GM03348 (cell line): ENCODE results near the gene ALKBH4.
"Not testable (repeated sequence)": the region's sequence is repeated elsewhere in the genome, so short reads cannot be mapped to it uniquely, and the experiment has no call there.

Experiments used
- DNase-seq: peaks from one replicate; pipeline ENCODE4 v3.0.0; 2012; ENCODE audit warnings: low spot score

Gene ALKBH4, protein sequence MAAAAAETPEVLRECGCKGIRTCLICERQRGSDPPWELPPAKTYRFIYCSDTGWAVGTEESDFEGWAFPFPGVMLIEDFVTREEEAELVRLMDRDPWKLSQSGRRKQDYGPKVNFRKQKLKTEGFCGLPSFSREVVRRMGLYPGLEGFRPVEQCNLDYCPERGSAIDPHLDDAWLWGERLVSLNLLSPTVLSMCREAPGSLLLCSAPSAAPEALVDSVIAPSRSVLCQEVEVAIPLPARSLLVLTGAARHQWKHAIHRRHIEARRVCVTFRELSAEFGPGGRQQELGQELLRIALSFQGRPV

DNA sequence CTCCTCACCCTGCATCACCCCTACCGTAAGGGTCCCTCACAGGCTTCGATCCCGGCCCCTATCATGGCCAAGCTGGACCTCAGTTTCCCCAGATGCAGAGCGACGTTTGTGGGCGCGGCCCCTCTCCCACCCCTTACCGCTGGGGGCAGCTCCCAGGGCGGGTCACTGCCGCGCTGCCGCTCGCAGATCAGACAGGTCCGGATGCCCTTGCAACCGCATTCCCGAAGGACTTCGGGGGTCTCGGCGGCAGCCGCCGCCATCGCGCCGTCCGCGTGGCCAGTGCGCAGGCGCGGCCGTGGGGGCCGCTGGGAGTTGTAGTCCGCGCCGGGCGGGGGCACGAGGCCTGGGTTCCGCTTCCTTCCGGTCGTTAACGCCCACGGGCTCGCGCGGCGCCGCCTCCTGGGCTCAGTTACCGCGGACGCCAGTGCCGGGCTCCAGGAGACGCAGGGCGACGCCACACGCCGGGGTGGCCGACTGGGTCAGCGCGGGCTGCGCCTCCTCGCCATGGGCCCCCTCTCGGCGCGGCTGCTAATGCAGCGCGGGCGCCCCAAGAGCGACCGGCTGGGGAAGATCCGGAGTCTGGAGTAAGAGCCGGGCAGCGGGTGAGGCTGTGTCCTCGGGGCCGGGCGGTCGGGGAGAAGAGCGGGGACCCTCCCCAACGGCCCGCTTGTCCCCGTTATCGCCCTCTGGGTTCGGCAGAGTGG is at the start of gene ALKBH4, which contains the start of gene LRWD1:
Gene ALKBH4 (minus strand): TSS at position 287 of the 704 bp plus-strand sequence. CDS start 27 bp downstream, at position 260.
Gene LRWD1 (plus strand): TSS at position 408 of the 704 bp plus-strand sequence. CDS start 97 bp downstream, at position 505.
- DNase-seq = peak; percentile 100

DNA sequence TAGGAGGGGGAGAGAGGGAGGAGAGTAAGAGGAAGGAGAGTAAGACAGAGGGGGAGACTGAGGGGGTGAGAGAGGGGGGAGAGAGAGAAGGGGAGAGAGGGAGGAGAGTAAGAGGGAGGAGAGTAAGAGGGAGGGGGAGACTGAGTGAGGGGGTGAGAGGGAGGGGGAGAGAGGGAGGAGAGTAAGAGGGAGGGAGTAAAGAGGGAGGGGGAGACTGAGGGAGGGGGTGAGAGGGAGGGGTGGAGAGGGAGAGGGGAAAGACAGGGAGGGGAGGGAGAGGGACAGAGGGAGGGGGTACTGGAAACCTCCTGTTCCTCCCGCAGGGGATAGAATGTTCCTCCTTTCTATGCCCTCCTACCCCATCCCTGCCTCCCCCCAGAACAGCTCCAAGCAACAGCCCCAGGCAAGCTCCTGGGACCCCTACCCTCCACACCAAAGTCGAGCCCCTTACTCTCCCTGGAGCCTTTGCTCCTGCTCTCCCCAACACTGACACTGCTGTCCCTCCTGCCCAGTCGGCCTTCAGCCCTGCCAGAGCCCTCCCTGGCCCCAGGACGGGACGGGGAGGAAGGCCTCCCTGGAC is 48.1 kb upstream of the ALKBH4 start:
- DNase-seq = not testable (repeated sequence)

DNA sequence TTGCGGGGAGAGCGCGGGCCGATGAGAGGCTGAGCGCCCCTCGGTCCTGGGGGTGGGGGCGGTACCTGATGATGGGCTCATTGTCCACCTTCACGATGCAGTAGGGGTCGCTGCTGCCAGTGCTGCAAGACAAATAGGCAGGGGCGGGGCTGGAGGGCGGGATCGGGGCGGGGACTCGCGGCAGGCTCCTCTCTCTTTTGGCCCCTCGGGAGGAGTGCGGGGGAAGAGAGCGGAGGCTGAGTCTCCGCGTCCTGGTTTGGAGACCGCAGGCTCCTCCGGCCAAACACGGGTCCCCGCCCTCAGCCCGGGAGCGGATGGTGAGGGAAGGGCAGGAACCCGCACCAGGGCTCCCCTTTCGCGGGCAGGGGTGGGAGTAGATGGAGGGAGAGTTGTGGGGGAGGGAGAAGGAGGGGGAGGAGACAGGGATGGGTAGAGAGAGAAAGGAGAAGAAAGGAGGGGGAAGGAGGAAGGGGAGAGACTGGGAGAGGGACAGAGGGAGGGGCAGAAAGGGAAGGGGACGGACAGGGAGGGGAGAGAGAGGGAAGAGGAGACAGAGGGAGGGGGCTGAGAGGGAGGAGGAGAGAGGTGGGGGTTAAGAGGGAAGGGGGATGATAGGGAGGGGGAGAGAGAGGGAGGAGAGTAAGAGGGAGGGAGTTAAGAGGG is 47.3 kb upstream of the ALKBH4 start:
- DNase-seq = not testable (repeated sequence)

DNA sequence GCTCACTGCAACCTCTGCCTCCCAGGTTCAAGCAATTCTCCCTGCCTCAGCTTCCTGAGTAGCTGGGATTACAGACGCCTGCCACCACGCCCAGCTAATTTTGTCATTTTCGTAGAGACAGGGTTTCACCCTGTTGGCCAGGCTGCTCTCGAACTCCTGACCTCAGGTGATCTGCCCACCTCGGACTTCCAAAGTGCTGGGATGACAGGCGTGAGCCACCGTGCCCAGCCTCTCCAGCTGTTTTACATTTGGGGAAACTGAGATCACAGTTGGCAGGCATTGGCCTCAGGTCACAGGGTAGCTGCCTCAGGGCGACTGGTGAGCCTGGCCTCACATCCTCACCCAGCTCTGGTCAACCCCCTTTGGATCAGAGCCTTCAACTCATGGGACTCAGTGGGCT is 45.9 kb upstream of the ALKBH4 start:
- DNase-seq = not testable (repeated sequence)

DNA sequence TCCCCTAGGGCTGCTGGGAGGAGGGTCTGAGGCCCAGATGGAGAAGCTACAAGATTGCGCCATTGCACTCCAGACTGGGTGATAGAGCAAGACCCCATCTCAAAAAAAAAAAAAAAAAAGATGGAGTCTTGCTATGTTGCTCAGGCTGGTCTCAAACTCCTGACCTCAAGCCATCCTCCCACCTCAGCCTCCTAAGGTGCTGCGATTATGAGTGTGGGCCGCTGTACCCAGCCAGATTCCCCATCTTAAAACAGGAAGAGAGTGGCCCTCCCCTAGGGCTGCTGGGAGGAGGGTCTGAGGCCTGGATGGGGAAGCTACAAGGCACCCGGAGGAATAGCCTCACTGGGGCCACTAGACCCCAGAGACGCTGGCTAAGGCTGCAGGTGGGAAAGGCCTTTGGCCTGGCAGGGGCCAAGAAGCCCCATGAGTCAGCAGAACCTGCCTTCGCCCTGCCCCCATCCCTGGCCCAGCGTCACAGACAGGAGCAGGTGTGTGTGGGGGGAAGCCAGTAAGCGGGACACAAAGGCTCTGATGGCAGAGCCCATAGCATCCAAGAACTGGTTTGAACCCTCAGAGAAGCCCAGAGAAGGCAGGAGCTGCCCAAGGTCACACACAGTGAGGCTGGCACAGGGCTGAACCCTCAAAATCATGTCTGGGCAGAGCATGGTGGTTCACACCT is 42.9 kb upstream of the ALKBH4 start:
- not testable (repeated sequence) for DNase-seq

DNA sequence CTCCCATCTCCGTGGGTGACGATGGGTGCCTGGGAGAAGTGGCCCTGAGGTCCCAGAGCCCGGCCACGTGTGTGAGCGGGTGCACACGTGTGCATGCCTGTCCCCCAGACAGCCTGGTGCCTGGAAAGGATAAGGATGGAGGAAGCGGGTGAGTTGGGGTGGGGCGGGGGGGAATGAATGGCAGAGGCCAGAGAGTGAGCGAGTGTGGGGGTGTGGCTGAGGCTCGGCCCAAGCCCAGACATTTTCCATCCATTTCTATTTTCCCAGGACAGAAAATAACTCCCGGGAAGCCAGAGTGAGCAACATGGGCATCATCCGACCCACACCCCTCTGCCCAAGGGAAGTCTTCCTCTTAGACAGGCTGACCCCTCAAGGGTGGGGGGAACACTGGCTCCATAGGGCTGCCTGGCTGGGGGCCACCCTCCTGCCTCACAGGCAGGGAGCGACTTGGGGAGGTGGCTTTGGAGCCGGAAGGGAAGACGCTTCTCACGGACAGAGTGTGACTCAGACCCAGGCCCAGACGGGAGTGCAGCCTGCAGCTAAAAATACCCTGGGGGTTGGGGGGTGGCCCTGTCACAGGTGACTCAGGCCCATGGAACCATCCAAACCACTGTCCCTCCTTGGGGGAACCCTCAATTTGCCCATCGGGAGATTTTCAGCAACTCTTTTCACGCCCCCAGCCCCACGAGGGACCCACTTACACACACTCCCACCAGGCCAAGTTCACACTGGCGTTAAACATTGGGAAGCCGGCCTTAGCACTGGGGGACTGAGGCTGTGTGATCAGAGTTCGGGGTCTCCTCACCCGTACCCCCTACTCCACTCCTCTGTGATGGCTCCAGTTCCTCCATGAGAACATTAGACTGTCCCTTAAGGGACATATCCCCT is 40.9 kb upstream of the ALKBH4 start:
- DNase-seq = not testable (repeated sequence)

DNA sequence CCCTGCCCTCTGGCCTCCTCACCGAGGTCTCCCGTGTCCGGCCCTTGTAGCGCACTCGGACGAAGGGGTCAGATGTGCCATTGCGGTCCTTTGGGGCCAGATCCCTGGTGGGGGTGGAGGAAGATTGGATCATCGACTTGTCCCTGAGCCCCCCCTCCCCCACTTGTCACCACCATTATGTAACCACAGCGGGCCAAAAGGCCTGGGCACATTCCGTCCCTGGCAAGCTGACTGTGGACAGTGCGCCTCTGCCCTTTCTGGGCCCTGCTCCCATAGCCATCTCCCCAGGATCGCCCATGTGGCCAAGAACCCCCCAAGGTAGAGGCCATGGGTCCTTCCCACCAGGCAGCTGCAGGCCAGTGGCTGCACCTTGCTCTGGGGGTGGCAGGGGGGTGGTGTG is 38.5 kb upstream of the ALKBH4 start:
- DNase-seq = not testable (repeated sequence)

DNA sequence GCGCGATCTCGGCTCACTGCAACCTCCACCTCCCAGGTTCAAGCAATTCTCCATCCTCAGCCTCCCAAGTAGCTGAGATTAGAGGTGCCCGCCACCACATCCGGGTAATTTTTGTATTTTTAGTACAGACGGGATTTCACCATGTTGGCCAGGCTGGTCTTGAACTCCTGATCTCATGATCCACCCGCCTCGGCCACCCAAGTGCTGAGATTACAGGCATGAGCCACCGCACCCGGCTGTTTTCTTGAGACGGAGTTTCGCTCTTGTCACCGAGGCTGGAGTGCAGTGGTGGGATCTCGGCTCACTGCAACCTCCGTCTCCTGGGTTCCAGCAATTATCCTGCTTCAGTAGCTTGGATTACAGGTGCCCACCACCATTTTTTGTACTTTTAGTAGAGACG is 33.7 kb upstream of the ALKBH4 start:
- not testable (repeated sequence) for DNase-seq

DNA sequence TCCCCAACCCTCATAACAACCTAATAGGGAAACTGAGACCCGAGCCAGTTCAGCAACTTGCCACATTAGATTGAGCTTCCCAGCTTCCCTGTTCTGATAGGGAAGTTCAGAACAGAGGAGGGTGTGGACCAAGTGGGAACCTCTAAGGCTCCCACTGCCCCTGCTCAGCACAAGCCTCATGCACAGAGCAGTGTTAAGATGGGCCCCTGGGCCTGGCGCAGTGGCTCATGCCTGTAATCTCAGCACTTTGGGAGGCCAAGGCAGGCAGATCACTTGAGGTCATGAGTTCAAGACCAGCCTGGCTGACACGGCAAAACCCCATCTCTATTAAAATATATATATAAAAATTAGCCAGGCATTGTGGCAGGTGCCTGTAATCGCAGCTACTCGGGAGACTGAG is 32.6 kb upstream of the ALKBH4 start:
- DNase-seq = not testable (repeated sequence)

DNA sequence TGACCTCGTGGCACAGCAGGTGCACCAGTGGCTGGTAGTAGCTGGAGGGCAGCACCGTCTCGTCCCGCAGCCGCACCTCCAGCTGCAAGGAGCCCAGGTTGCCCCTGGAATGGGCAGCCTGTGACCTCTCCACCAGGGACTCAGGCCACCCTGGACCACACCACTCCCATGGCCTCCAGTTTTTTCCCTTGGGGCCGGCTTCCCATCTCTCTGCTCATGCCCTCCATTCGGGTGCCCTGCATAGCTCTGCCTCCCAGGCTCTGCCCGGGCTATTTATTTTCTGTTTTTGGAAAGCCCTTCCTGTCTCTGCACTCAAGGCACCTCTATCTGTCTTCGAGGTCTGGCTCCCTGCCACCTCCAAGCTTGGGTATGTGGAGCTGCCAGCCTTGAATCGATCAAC is 32.2 kb upstream of the ALKBH4 start:
- not testable (repeated sequence) for DNase-seq

DNA sequence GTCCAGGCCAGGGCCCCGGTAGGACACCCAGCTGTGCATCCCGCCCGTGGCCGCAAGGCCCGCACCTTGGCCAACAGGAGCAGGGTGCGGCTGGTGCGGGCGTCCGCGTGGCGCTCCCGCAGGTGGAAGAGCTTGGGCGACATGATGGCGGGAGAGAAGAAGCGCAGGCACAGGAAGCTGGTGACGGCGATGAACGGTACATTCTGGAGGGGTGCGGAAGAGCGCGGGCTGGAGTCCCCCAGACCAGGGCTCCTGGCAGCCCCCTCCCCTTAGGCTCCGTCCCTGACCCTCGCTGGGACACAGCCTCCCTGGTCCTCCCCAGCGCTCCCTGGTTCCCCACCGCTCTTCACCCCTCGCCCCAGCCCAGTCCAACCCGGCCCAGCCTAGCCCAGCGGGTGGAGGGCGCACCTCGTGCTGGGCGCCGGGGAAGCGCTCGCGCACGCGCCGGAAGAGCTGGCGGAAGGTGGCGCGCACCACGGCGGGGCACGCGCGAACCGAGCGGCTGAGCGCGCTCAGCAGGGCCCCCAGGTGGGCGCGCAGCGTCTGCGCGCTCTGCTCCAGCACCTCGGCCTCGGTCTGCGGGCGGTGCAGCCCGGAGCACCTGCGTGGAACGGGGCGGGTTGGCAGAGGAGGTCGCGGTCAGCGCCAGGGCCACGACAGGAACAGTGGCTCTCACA is 29.9 kb upstream of the ALKBH4 start:
- not testable (repeated sequence) for DNase-seq

DNA sequence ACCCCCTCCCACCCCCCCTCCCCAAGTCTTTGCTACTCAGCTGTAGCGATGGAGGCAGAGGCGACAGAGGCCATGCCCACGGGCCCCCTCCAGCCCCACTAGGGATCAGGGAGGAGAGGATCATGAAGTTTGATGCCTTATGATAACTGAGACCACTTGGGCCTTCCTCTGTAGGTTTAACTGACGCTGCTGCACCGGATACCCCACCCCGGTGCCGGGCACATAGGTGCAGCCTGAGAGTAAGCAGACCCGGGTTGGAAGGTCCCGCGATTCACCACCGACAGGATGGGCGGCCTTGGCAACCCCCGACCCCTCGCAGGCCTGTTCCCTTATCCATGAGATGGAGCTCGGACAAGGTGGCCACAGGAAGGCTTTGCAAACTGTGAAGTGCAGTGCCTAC is 29.4 kb upstream of the ALKBH4 start:
- DNase-seq = not testable (repeated sequence)

DNA sequence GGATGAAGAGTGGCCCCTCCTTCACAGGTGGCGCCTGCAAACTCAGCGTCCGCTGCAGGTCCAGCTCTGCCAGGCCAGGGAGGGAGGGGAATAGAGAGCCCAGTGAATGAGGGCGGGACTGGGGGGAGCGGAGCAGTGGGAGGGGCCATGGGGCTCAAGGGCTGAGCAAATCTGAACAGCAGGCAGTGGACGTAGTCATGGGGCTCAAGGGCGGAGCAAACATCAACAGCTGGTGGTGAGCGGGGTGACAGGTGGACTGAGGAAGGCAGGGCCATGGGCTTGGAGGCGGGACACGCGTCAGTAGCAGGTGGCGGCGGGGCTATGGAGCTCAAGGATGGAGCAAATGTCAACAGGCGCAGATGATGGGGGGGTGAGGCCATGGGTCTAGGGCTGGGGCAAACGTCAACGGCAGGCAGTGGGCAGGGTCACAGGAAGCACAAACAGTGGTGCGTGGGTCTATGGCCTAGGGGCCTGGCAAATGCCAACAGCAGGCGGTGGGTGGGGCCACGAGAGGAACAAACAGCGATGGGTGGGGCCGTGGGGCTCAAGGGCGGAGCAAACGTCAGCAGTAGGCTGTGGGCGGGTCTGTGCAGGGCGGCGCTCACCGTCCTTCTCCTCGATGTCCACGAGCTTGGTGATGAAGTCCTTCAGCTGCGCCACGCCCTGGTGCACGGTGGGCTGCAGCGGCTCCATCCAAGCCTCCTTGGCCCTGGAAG is 28.7 kb upstream of the ALKBH4 start:
- DNase-seq = not testable (repeated sequence)

DNA sequence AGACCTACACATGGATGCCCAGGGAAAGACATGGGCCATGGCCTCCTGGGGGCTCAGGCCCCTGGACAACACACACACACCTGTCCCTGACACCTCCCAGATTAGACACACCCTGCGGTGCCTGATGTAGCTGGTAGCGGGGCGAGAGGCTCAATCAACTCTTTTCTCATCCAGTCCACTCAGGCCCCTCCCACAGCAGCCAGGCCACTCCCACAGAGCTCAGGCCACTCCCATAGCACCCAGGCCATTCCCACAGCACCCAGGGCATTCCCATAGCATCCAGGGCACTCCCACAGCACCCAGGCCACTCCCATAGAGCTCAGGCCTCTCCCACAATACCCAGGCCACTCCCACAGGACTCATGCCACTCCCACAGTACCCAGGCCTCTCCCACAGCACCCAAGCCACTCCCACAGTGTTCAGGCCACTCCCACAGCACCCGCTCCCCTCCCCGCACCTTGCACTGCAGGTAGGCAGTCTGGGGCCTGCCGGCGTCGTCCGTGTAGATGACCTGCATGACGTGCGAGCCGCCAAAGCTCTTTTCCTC is 25.9 kb upstream of the ALKBH4 start:
- DNase-seq = not testable (repeated sequence)

DNA sequence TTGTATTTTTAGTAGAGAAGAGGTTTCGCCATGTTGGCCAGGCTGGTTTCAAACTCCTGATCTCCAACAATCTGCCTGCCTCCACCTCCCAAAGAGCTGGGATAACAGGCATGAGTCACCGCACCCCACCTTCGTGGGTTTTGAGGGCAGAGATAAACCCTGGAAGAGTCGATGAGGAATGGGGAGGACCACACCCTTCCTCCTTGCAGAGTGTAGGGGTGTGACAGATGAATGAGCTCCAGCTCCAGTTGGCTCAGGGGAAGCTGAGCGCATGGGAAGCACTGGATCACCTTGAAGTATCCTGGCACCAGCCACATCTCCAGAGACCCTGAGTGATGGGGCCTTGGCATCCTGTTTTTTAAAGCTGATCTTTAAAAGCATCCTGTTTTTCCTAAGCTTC is 19.7 kb upstream of the ALKBH4 start:
- DNase-seq = not testable (repeated sequence)

DNA sequence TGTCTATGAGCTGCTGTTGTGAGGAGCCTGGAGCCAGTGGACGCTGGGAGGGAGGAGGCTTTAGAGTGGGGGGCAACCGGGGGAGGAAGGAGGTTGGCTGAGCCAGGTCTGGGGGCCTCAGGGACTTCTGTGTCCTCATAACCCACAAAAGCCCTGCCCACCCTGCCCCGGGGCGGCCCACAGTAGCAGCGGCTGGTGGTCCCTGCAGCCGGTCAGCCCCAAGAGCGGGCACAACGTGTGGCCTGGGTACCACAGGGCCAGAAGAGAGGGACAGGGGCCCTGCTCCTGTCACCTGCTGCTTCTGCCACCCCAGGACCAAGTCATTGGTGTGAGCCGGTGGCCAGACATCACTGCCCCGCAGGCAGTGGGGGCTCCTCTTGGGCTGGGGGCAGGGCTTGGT is 17.3 kb upstream of the ALKBH4 start:
- DNase-seq = not testable (repeated sequence)

DNA sequence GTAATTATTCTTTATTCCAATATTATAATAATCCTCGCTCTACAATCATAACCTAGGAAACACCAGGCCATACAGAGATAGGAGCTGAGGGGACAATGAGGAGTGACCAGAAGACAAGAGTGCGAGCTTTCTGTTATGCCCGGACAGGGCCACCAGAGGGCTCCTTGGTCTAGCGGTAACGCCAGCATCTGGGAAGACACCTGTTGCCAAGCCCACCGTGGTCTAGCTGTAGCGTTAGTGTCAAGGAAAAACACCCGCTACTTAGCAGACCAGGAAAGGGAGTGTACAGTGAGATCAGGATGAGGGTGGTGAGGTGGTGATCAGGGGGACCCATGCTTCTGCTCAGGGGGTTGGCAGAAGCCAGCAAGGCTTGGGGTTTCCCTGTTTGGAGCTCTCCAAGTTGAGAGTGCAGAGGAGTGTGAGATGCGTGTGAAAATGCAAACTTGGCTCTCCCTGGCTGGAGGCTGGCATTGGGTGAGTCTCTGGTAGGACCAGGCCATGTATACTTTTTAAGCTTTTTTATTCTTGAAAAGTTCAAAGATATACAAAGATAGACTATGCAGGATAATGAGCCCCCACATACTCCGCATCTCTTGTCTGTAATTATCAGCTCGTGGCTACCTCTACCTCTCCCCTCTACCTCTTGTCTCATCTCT is 15.4 kb upstream of the ALKBH4 start:
- DNase-seq = not testable (repeated sequence)

DNA sequence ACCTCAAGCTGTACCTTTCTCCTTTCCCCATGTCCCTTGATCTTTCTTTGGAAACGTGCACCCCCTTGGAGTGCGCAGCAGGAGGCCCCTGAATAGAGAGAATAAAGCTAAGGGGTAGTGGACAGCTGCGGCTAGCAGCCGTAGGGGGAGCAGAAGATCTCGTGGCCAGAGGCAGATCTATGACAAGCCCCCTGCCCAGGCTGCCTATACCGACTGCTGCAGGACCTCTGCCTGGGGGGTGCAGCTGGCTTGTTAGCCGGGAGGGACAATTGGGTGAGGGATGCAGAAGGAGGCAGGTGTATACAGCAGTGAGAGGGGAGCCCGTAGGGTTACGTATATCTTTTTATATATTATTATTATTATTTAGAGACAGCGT is 14.5 kb upstream of the ALKBH4 start:
- not testable (repeated sequence) for DNase-seq
